ENCODE results near the gene CAPN10. TPM values are rescaled to one million over a fixed set of nuclear protein-coding genes. Genes with fewer than 3 reads are reported as not detected.

Gene CAPN10
- total and polyA plus RNA-seq, 7 donors, result 5.0 to 15.0 (median 8.9) TPM

- peaks cover 0 to 8% (median 3%) of the 10 kb centered on the region in 3 donors for H3K27me3 ChIP-seq (ENCODE audit: insufficient read depth in 3 of 3, low read length in 2 of 3)
- no peak overlapping the region for H3K4me3 ChIP-seq
- no peaks in the 10 kb centered on the region for H3K36me3 ChIP-seq (ENCODE audit: insufficient read depth in 1 of 2, low read depth in 1 of 2)
- H3K9me3 ChIP-seq, result no peaks in the 10 kb centered on the region
- 88 to 92% (median 88%) methylated on average over 18 of the region's 18 CpGs for WGBS, 3 donors
- DNase-seq (peak in 1 of 2 donors; percentile 42), ATAC-seq (no peak)
- H3K4me1 ChIP-seq, result no peaks in the 10 kb centered on the region
- TF ChIP-seq, protein P1, sequence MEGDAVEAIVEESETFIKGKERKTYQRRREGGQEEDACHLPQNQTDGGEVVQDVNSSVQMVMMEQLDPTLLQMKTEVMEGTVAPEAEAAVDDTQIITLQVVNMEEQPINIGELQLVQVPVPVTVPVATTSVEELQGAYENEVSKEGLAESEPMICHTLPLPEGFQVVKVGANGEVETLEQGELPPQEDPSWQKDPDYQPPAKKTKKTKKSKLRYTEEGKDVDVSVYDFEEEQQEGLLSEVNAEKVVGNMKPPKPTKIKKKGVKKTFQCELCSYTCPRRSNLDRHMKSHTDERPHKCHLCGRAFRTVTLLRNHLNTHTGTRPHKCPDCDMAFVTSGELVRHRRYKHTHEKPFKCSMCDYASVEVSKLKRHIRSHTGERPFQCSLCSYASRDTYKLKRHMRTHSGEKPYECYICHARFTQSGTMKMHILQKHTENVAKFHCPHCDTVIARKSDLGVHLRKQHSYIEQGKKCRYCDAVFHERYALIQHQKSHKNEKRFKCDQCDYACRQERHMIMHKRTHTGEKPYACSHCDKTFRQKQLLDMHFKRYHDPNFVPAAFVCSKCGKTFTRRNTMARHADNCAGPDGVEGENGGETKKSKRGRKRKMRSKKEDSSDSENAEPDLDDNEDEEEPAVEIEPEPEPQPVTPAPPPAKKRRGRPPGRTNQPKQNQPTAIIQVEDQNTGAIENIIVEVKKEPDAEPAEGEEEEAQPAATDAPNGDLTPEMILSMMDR (IDR thresholded peaks at IDR 0.05), result no peak
- H3K27ac ChIP-seq, result no peak overlapping the region
- intact Hi-C loops (cut with DNase I), result no loop called here
Measured at GRCh38 chr2:240639566-240639965, 53.0 kb downstream of the CAPN10 start.

DNA sequence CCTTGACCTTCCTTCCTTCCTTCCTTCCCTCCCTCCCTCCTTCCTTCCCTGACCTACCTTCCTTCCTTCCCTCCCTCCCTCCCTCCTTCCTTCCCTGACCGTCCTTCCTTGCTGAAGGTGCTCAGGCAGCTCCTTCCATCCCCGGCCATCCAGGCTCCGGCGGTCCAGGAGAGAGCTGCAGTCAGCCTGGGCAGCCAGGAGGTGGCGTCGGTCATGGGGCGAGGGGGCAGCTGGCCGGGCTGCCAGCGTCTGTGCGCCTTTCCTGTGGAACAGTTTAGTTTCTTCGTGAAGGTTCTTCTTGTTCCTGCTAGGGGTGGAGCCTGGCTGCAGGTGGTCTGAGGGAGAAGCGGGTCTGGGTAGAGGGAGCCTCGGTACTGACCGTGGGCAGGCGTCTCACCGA, 54.4 kb downstream of the CAPN10 start:
- no peaks in the 10 kb centered on the region for H3K9me3 ChIP-seq
- intact Hi-C loops (cut with DNase I), result no loop called here
- TF ChIP-seq, protein P1 (IDR thresholded peaks at IDR 0.05), result peak; percentile 34
- DNase-seq (peak in 1 of 2 donors; percentile 68), ATAC-seq (peak in 3 of 4 donors; percentile 39 to 62 (median 61))
- no peaks in the 10 kb centered on the region for H3K4me1 ChIP-seq
- H3K36me3 ChIP-seq (ENCODE audit: insufficient read depth in 1 of 2, low read depth in 1 of 2), result no peaks in the 10 kb centered on the region
- no peak overlapping the region for H3K27ac ChIP-seq
- no peak overlapping the region for H3K4me3 ChIP-seq
- WGBS, 3 donors, result 15 to 22% (median 20%) methylated on average over 15 to 16 of the region's 16 CpGs
- peaks cover 0 to 13% (median 8%) of the 10 kb centered on the region in 3 donors for H3K27me3 ChIP-seq (ENCODE audit: insufficient read depth in 3 of 3, low read length in 2 of 3)

DNA sequence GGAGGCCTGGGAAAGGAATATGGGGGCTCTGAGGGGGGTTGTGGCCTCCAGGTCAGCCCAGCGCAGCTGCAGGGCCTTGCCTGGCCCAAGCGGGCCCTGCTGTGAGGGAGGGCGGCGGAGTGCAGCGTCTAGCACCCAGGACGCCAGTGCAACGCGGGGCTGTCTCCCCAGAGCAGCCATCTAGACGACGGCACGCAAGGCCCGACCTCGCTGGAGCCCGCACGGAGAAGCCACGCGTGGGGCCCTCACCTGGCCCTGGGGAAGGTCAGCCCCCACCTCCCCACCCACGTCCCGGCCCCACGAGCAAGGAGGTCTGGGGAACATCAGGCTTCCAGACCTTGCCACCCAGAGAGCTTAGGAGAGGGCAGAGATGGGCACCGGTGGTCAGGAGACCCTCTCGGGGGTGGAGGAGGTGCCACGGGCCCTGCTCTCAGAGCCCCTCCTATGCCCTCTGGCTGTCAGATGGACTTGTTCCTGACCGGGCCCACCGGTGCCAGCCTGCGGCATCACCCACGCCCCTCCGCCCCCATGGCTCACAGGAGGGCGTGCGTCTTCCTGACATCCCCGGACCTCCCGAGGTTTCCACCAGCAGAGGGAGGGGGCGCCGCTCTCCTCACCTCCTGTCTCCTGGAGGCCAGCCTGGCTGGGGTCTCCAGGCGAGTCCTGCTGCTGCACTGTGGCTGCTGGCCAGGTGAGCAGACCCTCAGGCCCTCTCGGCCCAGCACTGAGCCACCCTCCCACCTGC, 55.7 kb downstream of the CAPN10 start:
- ATAC-seq (no peak), DNase-seq (peak in 1 of 2 donors; percentile 32)
- Histone ChIP-seq H3K27ac (no peak overlapping the region), H3K4me3 (no peak overlapping the region), H3K27me3 (ENCODE audit: insufficient read depth in 3 of 3, low read length in 2 of 3) (peaks cover 0 to 19% (median 12%) of the 10 kb centered on the region in 3 donors), H3K4me1 (no peaks in the 10 kb centered on the region), H3K36me3 (ENCODE audit: insufficient read depth in 1 of 2, low read depth in 1 of 2) (no peaks in the 10 kb centered on the region), H3K9me3 (no peaks in the 10 kb centered on the region)
- intact Hi-C loops (cut with DNase I), result no loop called here
- TF ChIP-seq, protein P1 (IDR thresholded peaks at IDR 0.05), result no peak
- WGBS, 3 donors, result 74 to 83% (median 80%) methylated on average over 35 to 36 of the region's 36 CpGs

DNA sequence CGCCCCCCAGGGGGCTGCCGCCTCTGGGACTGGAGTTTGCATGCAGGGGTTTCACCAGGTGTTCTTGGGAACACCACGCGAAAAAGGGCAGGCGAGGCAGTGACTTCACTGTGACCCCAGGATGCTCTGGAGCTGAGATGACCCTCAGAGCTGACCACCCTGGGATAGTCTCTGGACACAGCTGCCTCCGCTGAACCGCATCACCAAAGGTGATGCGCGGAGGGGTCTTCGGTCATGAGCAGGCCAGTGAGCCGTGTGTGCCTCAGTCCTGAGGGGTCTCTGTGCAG, 56.2 kb downstream of the CAPN10 start:
- intact Hi-C loops (cut with DNase I), result no loop called here
- Histone ChIP-seq H3K27me3 (ENCODE audit: insufficient read depth in 3 of 3, low read length in 2 of 3) (peaks cover 0 to 22% (median 14%) of the 10 kb centered on the region in 3 donors), H3K4me1 (no peaks in the 10 kb centered on the region), H3K36me3 (ENCODE audit: insufficient read depth in 1 of 2, low read depth in 1 of 2) (no peaks in the 10 kb centered on the region), H3K9me3 (no peaks in the 10 kb centered on the region), H3K27ac (no peak overlapping the region), H3K4me3 (no peak overlapping the region)
- TF ChIP-seq, protein P1 (IDR thresholded peaks at IDR 0.05), result no peak
- 82 to 89% (median 85%) methylated on average over 11 of the region's 11 CpGs for WGBS, 3 donors
- ATAC-seq (no peak), DNase-seq (no peak)
